CD14-positive monocyte (primary cell): ENCODE measurements around the gene DMRT1. TPM values are rescaled to one million over a fixed set of nuclear protein-coding genes. Genes with fewer than 3 reads are reported as not detected.

Source experiments
- DNase-seq, 3 donors: peaks; one replicate each; pipeline ENCODE4 v3.0.0-alpha.2; 2011 to 2022
- H2AFZ ChIP-seq: 2 replicates; pipeline ENCODE4 v1.6.0; 2012; ENCODE audit warnings: mild to moderate bottlenecking, low read depth, low read length, inconsistent platforms; ENCODE audit not compliant: insufficient read depth, poor library complexity, severe bottlenecking
- H3K27ac ChIP-seq, 2 donors: 1 replicate in 1 of 2; 2 replicates in 1 of 2; pipeline ENCODE4 v1.5.1; 2012 to 2013; ENCODE audit warnings: low read length in 2 of 2, control low read depth in 1 of 2, inconsistent platforms in 1 of 2, low read depth in 1 of 2, mild to moderate bottlenecking in 1 of 2
- H3K27me3 ChIP-seq, 2 donors: one replicate each; pipeline versions ENCODE4 v1.6.0 to v1.6.1; 2011 to 2013; ENCODE audit warnings: low read length in 2 of 2; ENCODE audit not compliant: control insufficient read depth in 2 of 2, insufficient read depth in 2 of 2
- H3K36me3 ChIP-seq, 2 donors: replicated peaks in 1 of 2; 1 replicate in 1 of 2; 2 replicates in 1 of 2; pipeline versions ENCODE4 v1.5.1 to v1.6.1; 2012 to 2013; ENCODE audit warnings: low read length in 2 of 2, control low read depth in 1 of 2, inconsistent platforms in 1 of 2, mild to moderate bottlenecking in 1 of 2; ENCODE audit not compliant: insufficient read depth in 2 of 2, control insufficient read depth in 1 of 2
- H3K4me1 ChIP-seq, 2 donors: 1 replicate in 1 of 2; 2 replicates in 1 of 2; pipeline versions ENCODE4 v1.5.1 to v1.6.1; 2012 to 2013; ENCODE audit warnings: low read length in 2 of 2, control low read depth in 1 of 2, inconsistent platforms in 1 of 2, mild to moderate bottlenecking in 1 of 2, moderate library complexity in 1 of 2; ENCODE audit not compliant: insufficient read depth in 2 of 2, control insufficient read depth in 1 of 2
- H3K4me2 ChIP-seq: replicated peaks from 2 replicates; pipeline ENCODE3; 2012; ENCODE audit warnings: low read length, moderate library complexity, mild to moderate bottlenecking; ENCODE audit not compliant: poor library complexity, severe bottlenecking; ENCODE audit errors: extremely low read depth
- H3K4me3 ChIP-seq, 3 experiments: fragments of 200-600 bp in 1 of 3; sonication (generic) in 1 of 3; replicated peaks in 1 of 3; 1 replicate in 2 of 3; 2 replicates in 1 of 3; pipeline ENCODE4 v1.5.1; 2011 to 2013; ENCODE audit warnings: low read length in 3 of 3, mild to moderate bottlenecking in 3 of 3, control low read depth in 2 of 3, low read depth in 2 of 3, inconsistent platforms in 1 of 3, moderate library complexity in 1 of 3
- H3K79me2 ChIP-seq: 2 replicates; pipeline ENCODE4 v1.6.0; 2012; ENCODE audit warnings: mild to moderate bottlenecking, control low read depth, inconsistent platforms, low read length, moderate library complexity; ENCODE audit not compliant: insufficient read depth
- H3K9ac ChIP-seq: 2 replicates; pipeline ENCODE4 v1.6.0; 2017; ENCODE audit warnings: low read length, mild to moderate bottlenecking; ENCODE audit not compliant: insufficient read depth, poor library complexity, severe bottlenecking
- H3K9me3 ChIP-seq, 2 donors: replicated peaks in 1 of 2; 1 replicate in 1 of 2; 2 replicates in 1 of 2; pipeline versions ENCODE4 v1.5.1 to v1.6.1; 2012 to 2013; ENCODE audit warnings: low read length in 2 of 2, control low read depth in 1 of 2; ENCODE audit not compliant: control insufficient read depth in 1 of 2, insufficient read depth in 1 of 2
- H4K20me1 ChIP-seq: 2 replicates; pipeline ENCODE4 v1.6.0; 2012; ENCODE audit warnings: mild to moderate bottlenecking, low read length, control low read depth, moderate library complexity; ENCODE audit not compliant: insufficient read depth
- H3K27ac Mint-ChIP-seq, 7 donors: one replicate each; pipeline ENCODE4 v1.8.0; 2020; ENCODE audit warnings: mild to moderate bottlenecking in 7 of 7, mixed read lengths in 7 of 7, moderate library complexity in 6 of 7, inconsistent platforms in 2 of 7
- H3K27me3 Mint-ChIP-seq, 3 donors: one replicate each; pipeline ENCODE4 v1.8.0; 2021 to 2022; ENCODE audit warnings: low read depth in 3 of 3, mild to moderate bottlenecking in 3 of 3, mixed read lengths in 3 of 3, moderate library complexity in 3 of 3, inconsistent platforms in 1 of 3
- H3K36me3 Mint-ChIP-seq, 2 donors: one replicate each; pipeline ENCODE4 v1.8.0; 2020; ENCODE audit warnings: mixed read lengths in 2 of 2, inconsistent platforms in 1 of 2, mild to moderate bottlenecking in 1 of 2
- H3K4me1 Mint-ChIP-seq: one replicate; pipeline ENCODE4 v1.8.0; 2020; ENCODE audit warnings: mild to moderate bottlenecking, mixed read lengths
- H3K4me3 Mint-ChIP-seq, 2 donors: one replicate each; pipeline ENCODE4 v1.8.0; 2020; ENCODE audit warnings: mild to moderate bottlenecking in 2 of 2, mixed read lengths in 2 of 2, moderate library complexity in 1 of 2
- H3K9me3 Mint-ChIP-seq, 7 donors: one replicate each; pipeline ENCODE4 v1.8.0; 2020 to 2022; ENCODE audit warnings: mixed read lengths in 7 of 7, mild to moderate bottlenecking in 6 of 7, moderate library complexity in 6 of 7, inconsistent platforms in 2 of 7
- CTCF ChIP-seq: fragments of 200-600 bp; IDR thresholded peaks from one replicate; pipeline ENCODE4 v1.8.0; 2022; ENCODE audit warnings: antibody characterized with exemption, mild to moderate bottlenecking
- WGBS: methylation state at CpG from one replicate; pipeline ENCODE4 v1.1.5; 2013; ENCODE audit warnings: missing lambda C conversion rate; ENCODE audit not compliant: insufficient coverage; 5-methylcytosine and 5-hydroxymethylcytosine counted together
- intact Hi-C, 2 donors: fragments of 100-400 bp; cut with micrococcal nuclease; formaldehyde crosslinking; loops; one replicate each; pipeline versions ENCODE4 v1.15.0 to v1.15.1; 2023
- polyA plus RNA-seq, 3 donors: library from polyadenylated mRNA; depleted of rRNA in 1 of 3; unstranded in 2 of 3; stranded (reverse) in 1 of 3; fragments of 300-500 nt in 2 of 3; fragments of >200 nt in 1 of 3; fragmentation: Illumina TruSeq in 2 of 3; gene quantifications; 1 replicate in 2 of 3; 2 replicates in 1 of 3; pipeline ENCODE4 v1.2.3, GENCODE V29; 2012 to 2021

The DMRT1 gene
- polyA plus RNA-seq, 3 donors: not detected

- H3K27ac ChIP-seq: no peak overlapping the region
- peaks cover 90 to 98% (median 94%) of the 10 kb centered on the region in 3 donors for H3K27me3 Mint-ChIP-seq
- H3K27me3 ChIP-seq: peaks cover 97 to 100% of the 10 kb centered on the region in 2 donors
- H3K4me1 Mint-ChIP-seq: peaks cover 57% of the 10 kb centered on the region
- 9% methylated on average over 46 of the region's 49 CpGs for WGBS
- no peak overlapping the region for H3K4me3 ChIP-seq
- H3K27ac Mint-ChIP-seq: peak overlapping the region in 1 of 7 donors; percentile 50
- peaks cover 11 to 52% of the 10 kb centered on the region in 2 donors for H3K9me3 ChIP-seq
- no peak for TF ChIP-seq CTCF
- H3K36me3 Mint-ChIP-seq: peaks cover 7 to 17% of the 10 kb centered on the region in 2 donors
- no peaks in the 10 kb centered on the region for H3K79me2 ChIP-seq
- peaks cover 35 to 41% of the 10 kb centered on the region in 2 donors for H3K4me1 ChIP-seq
- no peak overlapping the region for H2AFZ ChIP-seq
- no peak overlapping the region for H3K9ac ChIP-seq
- H3K4me2 ChIP-seq: no peak overlapping the region
- H3K9me3 Mint-ChIP-seq: peaks cover 0 to 34% (median 22%) of the 10 kb centered on the region in 7 donors
- no peaks in the 10 kb centered on the region for H4K20me1 ChIP-seq
- no peak for DNase-seq
- H3K36me3 ChIP-seq: no peaks in the 10 kb centered on the region
- intact Hi-C loops: no loop called here
- peak overlapping the region in 1 of 2 donors; percentile 89 for H3K4me3 Mint-ChIP-seq
These were observed 128.0 kb downstream of the DMRT1 start for GRCh38 chr9:969310-970150.

GRCh38 chr9:970151-970996 lies 128.9 kb downstream of the DMRT1 start:
- Histone ChIP-seq H3K4me3 (no peak overlapping the region), H3K9me3 (peaks cover 11 to 58% of the 10 kb centered on the region in 2 donors), H3K27ac (no peak overlapping the region), H3K9ac (no peak overlapping the region), H2AFZ (no peak overlapping the region), H4K20me1 (no peaks in the 10 kb centered on the region), H3K36me3 (no peaks in the 10 kb centered on the region), H3K4me1 (peaks cover 40 to 47% of the 10 kb centered on the region in 2 donors), H3K4me2 (no peak overlapping the region), H3K27me3 (peaks cover 97 to 100% of the 10 kb centered on the region in 2 donors), H3K79me2 (no peaks in the 10 kb centered on the region)
- H3K9me3 Mint-ChIP-seq: peaks cover 0 to 38% (median 27%) of the 10 kb centered on the region in 7 donors
- H3K27ac Mint-ChIP-seq: peak overlapping the region in 1 of 7 donors; percentile 48
- no peak for TF ChIP-seq CTCF
- H3K4me1 Mint-ChIP-seq: peaks cover 63% of the 10 kb centered on the region
- peaks cover 90 to 98% (median 94%) of the 10 kb centered on the region in 3 donors for H3K27me3 Mint-ChIP-seq
- DNase-seq: no peak
- WGBS: 8% methylated on average over 54 of the region's 57 CpGs
- peaks cover 7 to 22% of the 10 kb centered on the region in 2 donors for H3K36me3 Mint-ChIP-seq
- peak overlapping the region in 1 of 2 donors; percentile 89 for H3K4me3 Mint-ChIP-seq
- intact Hi-C loops: no loop called here
